H7 (cell line): ENCODE data around the gene RASL11B. TPM values are rescaled to one million over a fixed set of nuclear protein-coding genes. Genes with fewer than 3 reads are reported as not detected.
"Not testable (repeated sequence)": the region's sequence is repeated elsewhere in the genome, so short reads cannot be mapped to it uniquely, and the experiment has no call there.

Experiments used
- DNase-seq: peaks from one replicate; pipeline ENCODE4 v3.0.0; 2012
- H3K27me3 ChIP-seq: 2 replicates; pipeline ENCODE4 v1.6.0; 2011; ENCODE audit warnings: mild to moderate bottlenecking, low read length; ENCODE audit not compliant: control insufficient read depth, insufficient read depth
- H3K36me3 ChIP-seq: replicated peaks from 2 replicates; pipeline ENCODE4 v1.5.1; 2011; ENCODE audit warnings: low read length; ENCODE audit not compliant: control insufficient read depth, insufficient read depth
- H3K4me3 ChIP-seq: 2 replicates; pipeline ENCODE4 v1.5.1; 2011; ENCODE audit warnings: low read depth, mild to moderate bottlenecking, control low read depth, low read length, moderate library complexity; ENCODE audit not compliant: insufficient read depth
- total RNA-seq: library from RNA; depleted of rRNA; stranded (reverse); fragments of >200 nt; shearing (Covaris generic); gene quantifications from 2 replicates; pipeline ENCODE4 v1.2.3, GENCODE V29; 2014; rRNA removed

The RASL11B gene, protein sequence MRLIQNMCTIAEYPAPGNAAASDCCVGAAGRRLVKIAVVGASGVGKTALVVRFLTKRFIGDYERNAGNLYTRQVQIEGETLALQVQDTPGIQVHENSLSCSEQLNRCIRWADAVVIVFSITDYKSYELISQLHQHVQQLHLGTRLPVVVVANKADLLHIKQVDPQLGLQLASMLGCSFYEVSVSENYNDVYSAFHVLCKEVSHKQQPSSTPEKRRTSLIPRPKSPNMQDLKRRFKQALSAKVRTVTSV
- total RNA-seq = 20.6 and 32.4 TPM in 2 replicates

DNA sequence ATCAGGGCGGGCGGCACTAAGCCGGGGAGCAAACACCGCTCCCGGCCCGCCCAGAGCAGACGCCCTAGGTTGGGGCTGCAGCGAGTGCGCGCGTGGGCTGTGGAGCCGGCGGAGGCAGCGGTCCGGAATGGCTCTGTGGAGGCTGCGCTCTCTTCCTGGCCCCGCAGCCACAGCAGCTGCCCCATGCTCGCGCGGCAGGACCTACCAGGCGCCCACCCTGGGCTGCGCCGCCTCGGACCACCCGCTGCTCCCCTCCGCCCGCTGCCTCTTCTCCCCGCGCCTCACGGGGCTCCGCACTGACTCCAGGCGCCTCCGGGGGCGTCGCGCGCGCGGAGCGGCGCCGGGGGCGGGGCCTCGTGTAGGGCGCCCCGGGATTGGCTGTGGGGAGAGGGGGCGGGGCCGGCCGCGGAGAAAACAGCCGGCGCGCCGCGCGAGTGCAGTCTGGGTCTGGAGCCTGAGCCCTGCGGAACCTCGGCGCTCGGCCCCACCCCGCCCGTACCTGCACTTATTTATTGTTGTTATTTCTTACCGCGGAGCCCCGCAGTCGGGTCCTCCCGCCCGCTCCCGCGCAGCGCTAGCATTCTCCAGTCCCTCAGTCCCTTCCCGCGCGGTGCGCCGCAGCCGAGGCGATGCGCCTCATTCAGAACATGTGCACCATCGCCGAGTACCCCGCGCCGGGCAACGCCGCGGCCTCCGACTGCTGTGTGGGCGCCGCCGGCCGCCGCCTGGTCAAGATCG is at the start of gene RASL11B:
Gene RASL11B, plus strand, starts transcription at position 439 of the 738 bp plus-strand sequence. Its CDS starts 191 bp downstream, at position 630.
- peak; percentile 98 for DNase-seq
- no peaks in the 10 kb centered on the region for H3K27me3 ChIP-seq
- H3K4me3 ChIP-seq = peak within 1 kb of the TSS; percentile 92
- H3K36me3 ChIP-seq = peaks cover 27% of the 10 kb centered on the region

DNA sequence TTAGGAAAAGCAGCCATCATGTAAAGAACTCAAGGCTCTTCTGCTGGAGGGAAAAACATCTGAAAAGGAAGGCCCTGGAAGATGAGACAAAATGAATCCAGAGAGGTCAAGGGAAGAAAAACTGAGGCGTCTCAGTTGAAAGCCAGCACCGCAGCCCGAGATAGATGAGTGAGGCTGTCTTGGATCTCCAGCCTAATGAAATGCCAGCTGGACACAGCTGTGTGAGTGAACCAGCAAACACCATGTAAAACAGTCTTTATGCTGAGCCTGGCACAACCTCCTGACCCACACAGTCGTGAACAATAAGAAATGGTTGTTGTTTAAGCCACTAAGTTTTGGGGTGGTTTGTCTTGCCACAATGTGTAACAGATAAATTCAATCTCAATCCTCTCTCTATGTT is 48.6 kb upstream of the RASL11B start:
- Histone ChIP-seq H3K27me3 (no peaks in the 10 kb centered on the region), H3K4me3 (no peak overlapping the region), H3K36me3 (no peaks in the 10 kb centered on the region)
- no peak for DNase-seq

GRCh38 chr4:52822583-52822971 is 39.5 kb upstream of the RASL11B start:
- Histone ChIP-seq H3K4me3 (no peak overlapping the region), H3K36me3 (no peaks in the 10 kb centered on the region), H3K27me3 (no peaks in the 10 kb centered on the region)
- DNase-seq = no peak

DNA sequence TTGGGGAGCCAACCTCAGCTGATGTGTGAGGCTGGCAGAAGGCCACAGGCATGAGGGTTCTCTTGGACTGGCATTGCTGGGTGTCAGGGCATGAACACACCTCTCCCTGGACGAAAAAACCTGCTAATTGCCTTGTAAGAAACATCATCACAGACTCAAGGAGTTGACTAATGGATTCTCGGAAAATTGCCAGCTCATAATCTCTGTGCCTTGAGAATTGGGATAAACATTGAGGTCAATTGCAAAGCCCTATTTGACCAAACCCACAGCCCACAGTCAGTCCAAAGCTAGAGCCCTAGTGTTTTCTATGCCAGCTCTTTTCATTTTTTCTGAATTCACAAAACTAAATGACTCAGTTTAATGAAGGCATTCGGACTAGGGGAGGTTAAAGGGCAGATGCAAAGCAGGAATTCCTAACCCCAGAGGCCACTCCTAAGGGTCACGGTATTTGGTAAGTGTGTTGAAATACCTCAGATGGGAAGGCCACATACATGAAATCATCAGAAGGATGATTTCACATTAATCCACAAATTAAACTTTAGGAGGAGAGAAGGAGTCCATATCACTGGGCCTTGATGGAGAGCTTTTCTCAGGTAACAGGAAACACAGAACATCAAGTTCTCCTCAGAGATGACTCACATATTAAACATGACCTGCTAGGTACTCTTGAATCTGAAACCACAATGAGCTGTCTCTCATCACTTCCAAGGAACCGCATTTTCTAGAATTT is 39.0 kb upstream of the RASL11B start:
- H3K4me3 ChIP-seq = no peak overlapping the region
- H3K27me3 ChIP-seq = no peaks in the 10 kb centered on the region
- no peaks in the 10 kb centered on the region for H3K36me3 ChIP-seq
- no peak for DNase-seq

DNA sequence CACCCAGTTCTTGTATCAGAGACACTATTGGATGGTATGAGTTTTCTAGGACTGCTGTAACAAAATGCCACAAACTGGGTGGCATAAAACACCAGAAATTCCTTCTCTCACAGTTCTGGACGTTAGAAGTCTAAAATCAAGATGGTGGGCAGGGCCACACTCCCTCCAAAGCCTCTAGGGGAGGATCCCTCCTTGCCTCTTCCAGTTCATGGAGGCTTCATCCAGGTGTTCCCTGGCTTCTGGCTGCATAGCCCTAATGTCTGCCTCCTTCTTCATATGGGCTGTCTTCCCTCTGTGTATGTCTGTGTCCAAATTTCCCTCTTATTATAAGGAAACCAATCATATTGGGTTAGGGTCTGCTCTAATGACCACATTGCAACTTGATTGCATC is 38.4 kb upstream of the RASL11B start:
- DNase-seq = no peak
- H3K27me3 ChIP-seq = no peaks in the 10 kb centered on the region
- no peaks in the 10 kb centered on the region for H3K36me3 ChIP-seq
- no peak overlapping the region for H3K4me3 ChIP-seq

DNA sequence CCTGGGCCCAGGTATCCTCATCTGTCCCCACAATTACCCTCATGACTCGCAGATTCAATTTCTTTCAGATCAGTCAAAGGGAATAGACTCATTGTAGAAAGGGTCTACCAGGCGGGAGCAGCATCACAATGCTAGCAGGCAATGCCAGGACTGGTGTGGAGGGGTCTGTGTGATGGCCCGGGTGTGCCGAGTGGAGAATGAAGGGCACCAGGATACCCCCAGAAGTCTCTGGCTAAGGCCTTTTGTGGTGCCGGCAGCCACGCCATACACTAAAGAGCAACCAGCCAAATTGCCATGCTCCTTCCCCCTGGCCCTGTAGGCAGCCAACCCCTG is 37.9 kb upstream of the RASL11B start:
- no peak for DNase-seq
- Histone ChIP-seq H3K4me3 (no peak overlapping the region), H3K36me3 (no peaks in the 10 kb centered on the region), H3K27me3 (no peaks in the 10 kb centered on the region)

DNA sequence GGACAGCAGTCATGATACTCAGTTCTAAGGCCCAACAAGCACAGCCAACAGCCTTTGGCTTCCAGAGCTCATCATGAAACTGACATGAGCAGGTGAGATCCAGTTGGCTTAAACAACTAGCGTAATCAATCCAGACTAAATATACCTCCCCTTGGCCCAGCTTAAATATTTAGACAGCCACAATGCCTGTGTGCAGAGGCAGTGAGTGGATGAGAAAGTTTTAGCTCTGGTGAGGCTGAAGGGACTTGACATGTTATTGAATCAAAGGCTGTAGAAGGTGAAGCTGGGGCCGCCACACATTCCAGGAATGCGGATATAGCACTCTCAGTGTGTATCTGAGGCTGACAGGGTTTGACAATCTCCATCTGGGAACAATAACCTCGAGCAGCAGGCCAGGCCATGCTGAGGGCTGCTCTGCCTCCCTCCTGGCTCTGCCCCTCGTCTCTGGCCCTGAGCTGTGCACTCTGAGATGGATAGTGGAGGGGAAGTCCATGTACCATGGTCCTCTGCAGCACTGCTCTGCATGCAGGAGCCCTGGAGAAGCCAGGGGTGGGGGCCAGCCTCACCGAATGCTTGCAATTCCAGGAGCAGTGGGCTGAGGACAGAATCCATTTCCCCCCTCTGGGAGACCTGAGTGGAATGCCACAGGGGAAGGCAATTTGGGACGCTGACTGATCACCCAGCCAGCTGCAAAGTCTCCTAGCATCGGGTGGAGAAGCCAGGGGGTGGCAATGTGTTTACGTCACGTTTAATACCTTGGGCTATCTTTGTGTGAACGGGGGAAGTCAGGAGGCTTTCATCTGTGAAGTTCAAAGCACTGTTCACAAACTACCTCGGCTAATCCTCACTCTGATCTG is 37.3 kb upstream of the RASL11B start:
- DNase-seq = no peak
- Histone ChIP-seq H3K4me3 (no peak overlapping the region), H3K27me3 (no peaks in the 10 kb centered on the region), H3K36me3 (no peaks in the 10 kb centered on the region)

DNA sequence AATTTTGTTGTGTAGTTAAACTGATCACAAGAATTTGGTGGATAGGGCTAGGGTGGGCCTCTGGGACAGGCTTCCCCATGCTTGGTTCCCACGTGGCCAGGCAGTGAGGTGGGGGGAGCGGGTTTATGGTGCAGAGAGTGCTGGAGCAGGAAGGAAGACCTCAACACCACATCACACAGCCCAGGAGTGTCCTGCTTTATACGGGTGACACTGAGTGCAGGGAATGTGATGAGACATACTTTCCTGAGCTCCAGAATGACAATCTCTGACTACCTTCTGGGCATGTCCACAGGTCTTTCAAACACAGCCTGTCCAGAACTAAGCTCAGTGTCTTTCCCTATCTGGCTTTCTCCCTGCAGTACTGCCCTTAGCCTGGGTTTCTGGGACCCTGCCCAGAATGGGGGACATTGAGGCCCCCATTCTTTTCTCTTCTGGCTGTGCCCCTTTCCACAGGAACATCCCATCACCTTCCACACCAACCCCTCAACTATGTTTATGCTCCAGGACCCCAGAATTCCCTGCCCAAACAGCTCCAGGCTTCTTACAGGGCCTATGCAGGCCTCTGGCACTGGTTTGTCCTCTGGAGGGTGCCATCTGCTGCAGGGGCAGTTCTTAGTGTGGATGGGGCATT is 36.5 kb upstream of the RASL11B start:
- no peak for DNase-seq
- Histone ChIP-seq H3K36me3 (no peaks in the 10 kb centered on the region), H3K27me3 (no peaks in the 10 kb centered on the region), H3K4me3 (no peak overlapping the region)

GRCh38 chr4:52833941-52834525 is 28.1 kb upstream of the RASL11B start:
- Histone ChIP-seq H3K36me3 (no peaks in the 10 kb centered on the region), H3K27me3 (no peaks in the 10 kb centered on the region; the same call in 1 of the 2 replicates), H3K4me3 (no peak overlapping the region)
- no peak for DNase-seq

GRCh38 chr4:52834641-52835456 is 27.3 kb upstream of the RASL11B start:
- not testable (repeated sequence) for H3K27me3 ChIP-seq, DNase-seq, H3K36me3 ChIP-seq, H3K4me3 ChIP-seq

DNA sequence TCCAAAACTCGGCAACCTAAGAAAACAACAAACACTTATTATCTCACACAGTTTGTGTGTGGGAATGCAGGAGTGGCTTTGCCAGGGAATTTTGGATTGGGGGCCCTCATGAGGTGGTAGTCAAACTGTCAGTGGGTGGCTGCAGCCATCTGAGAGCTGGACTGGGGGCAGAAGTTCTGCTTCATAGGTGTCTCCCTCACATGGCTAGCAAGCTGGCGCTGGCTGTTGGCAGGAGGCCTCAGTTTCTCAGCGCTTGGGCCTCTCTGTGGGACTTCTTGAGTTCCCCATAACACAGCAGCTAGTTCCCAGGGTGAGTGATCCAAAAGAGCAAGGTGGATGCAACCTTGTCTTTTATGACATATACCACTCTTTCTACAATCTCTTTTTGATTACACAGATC is 26.0 kb upstream of the RASL11B start:
- DNase-seq = no peak
- no peak overlapping the region for H3K4me3 ChIP-seq
- no peaks in the 10 kb centered on the region; the same call in 1 of the 2 replicates for H3K27me3 ChIP-seq
- no peaks in the 10 kb centered on the region for H3K36me3 ChIP-seq

- H3K27me3 ChIP-seq = no peaks in the 10 kb centered on the region; the same call in 1 of the 2 replicates
- no peaks in the 10 kb centered on the region for H3K36me3 ChIP-seq
- no peak for DNase-seq
- H3K4me3 ChIP-seq = no peak overlapping the region
These were observed 25.4 kb upstream of the RASL11B start for GRCh38 chr4:52836678-52837077.
